ENCODE measurements around the gene ACACB. TPM values are rescaled to one million over a fixed set of nuclear protein-coding genes. Genes with fewer than 3 reads are reported as not detected.

ACACB gene
- total RNA-seq, 1 donor from 2014 or later: 5.9 TPM

DNA sequence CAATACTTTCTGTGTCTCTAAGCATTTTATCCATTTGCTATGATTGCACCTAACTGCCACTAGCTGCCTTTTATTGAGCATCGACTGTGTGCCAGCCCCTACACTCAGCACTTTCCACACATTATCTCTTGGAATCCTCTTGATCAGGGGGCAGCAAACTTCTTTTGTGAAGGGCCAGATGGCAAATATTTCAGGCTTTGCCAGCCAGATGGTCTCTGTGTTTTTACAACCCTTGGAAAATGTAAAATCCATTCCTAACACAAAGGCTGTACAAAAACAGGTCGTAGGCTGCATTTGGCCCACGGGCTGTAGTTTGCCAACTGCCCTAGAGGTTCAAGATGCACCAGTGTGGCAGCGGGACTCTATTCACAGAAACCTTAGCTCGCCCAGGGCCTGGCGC, 173.2 kb downstream of the ACACB start:
- H3K27me3 Mint-ChIP-seq (ENCODE audit: low read depth): peaks cover 6% of the 10 kb centered on the region
- H3K9me3 Mint-ChIP-seq (ENCODE audit: low read depth): no peaks in the 10 kb centered on the region
- TF ChIP-seq, protein P1, sequence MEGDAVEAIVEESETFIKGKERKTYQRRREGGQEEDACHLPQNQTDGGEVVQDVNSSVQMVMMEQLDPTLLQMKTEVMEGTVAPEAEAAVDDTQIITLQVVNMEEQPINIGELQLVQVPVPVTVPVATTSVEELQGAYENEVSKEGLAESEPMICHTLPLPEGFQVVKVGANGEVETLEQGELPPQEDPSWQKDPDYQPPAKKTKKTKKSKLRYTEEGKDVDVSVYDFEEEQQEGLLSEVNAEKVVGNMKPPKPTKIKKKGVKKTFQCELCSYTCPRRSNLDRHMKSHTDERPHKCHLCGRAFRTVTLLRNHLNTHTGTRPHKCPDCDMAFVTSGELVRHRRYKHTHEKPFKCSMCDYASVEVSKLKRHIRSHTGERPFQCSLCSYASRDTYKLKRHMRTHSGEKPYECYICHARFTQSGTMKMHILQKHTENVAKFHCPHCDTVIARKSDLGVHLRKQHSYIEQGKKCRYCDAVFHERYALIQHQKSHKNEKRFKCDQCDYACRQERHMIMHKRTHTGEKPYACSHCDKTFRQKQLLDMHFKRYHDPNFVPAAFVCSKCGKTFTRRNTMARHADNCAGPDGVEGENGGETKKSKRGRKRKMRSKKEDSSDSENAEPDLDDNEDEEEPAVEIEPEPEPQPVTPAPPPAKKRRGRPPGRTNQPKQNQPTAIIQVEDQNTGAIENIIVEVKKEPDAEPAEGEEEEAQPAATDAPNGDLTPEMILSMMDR (IDR thresholded peaks at IDR 0.05): no peak
- H3K4me1 Mint-ChIP-seq (ENCODE audit: low read depth): peaks cover 7% of the 10 kb centered on the region
- no peaks in the 10 kb centered on the region for H3K36me3 Mint-ChIP-seq (ENCODE audit: low read depth)
- H3K4me3 Mint-ChIP-seq (ENCODE audit: unreplicated experiment): no peak overlapping the region
- H3K27ac Mint-ChIP-seq (ENCODE audit: unreplicated experiment): no peak overlapping the region
- no peak for DNase-seq (ENCODE audit: low spot score)

DNA sequence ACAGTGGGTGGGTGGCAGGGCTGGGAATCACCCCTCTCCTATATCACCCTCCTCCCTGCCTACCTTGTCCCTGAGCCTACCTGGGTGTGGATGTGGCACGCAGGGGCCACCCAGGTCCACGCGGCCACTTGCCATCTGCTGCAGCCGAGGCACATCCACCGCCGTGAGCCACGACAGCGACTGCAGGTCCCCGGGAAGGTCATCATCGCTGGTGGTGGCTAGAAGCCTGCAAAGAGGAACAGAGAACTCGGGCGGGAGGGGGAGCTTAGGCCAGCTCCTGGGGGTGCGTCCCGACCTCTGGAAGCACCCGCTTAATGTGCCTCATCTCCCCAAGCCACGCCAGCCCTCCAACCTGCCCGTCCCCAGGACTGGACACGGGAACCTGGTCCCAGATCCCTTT, 173.7 kb downstream of the ACACB start:
- Mint-ChIP-seq H3K4me1 (ENCODE audit: low read depth) (peaks cover 5% of the 10 kb centered on the region), H3K4me3 (ENCODE audit: unreplicated experiment) (no peak overlapping the region), H3K9me3 (ENCODE audit: low read depth) (no peaks in the 10 kb centered on the region), H3K36me3 (ENCODE audit: low read depth) (no peaks in the 10 kb centered on the region), H3K27ac (ENCODE audit: unreplicated experiment) (no peak overlapping the region), H3K27me3 (ENCODE audit: low read depth) (peaks cover 9% of the 10 kb centered on the region)
- DNase-seq (ENCODE audit: low spot score): no peak
- TF ChIP-seq, protein P1 (IDR thresholded peaks at IDR 0.05): no peak

DNA sequence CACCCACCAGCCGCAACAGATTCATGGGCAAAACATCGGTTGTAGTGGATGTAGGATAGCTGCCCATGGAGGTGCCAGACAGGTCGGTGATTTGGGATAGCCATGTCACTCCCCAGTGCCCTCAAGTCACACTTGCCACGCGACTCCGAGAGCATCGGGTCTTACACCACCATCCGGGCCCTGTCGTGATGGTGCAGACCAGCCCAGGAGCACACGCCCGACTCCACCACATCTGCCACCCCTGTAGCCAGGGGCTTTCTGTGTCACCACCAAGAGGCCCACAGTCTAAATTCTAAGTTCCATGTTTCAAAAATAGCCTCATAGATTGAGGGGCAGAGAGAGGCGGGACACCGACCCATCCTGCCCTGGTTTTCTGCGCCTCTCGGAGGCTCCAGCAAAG, 174.7 kb downstream of the ACACB start:
- no peaks in the 10 kb centered on the region for H3K36me3 Mint-ChIP-seq (ENCODE audit: low read depth)
- DNase-seq (ENCODE audit: low spot score): no peak
- peak overlapping the region; percentile 19 for H3K4me3 Mint-ChIP-seq (ENCODE audit: unreplicated experiment)
- no peak overlapping the region for H3K27ac Mint-ChIP-seq (ENCODE audit: unreplicated experiment)
- H3K4me1 Mint-ChIP-seq (ENCODE audit: low read depth): peaks cover 5% of the 10 kb centered on the region
- peaks cover 16% of the 10 kb centered on the region for H3K27me3 Mint-ChIP-seq (ENCODE audit: low read depth)
- TF ChIP-seq, protein P1 (IDR thresholded peaks at IDR 0.05): no peak
- no peaks in the 10 kb centered on the region for H3K9me3 Mint-ChIP-seq (ENCODE audit: low read depth)

DNA sequence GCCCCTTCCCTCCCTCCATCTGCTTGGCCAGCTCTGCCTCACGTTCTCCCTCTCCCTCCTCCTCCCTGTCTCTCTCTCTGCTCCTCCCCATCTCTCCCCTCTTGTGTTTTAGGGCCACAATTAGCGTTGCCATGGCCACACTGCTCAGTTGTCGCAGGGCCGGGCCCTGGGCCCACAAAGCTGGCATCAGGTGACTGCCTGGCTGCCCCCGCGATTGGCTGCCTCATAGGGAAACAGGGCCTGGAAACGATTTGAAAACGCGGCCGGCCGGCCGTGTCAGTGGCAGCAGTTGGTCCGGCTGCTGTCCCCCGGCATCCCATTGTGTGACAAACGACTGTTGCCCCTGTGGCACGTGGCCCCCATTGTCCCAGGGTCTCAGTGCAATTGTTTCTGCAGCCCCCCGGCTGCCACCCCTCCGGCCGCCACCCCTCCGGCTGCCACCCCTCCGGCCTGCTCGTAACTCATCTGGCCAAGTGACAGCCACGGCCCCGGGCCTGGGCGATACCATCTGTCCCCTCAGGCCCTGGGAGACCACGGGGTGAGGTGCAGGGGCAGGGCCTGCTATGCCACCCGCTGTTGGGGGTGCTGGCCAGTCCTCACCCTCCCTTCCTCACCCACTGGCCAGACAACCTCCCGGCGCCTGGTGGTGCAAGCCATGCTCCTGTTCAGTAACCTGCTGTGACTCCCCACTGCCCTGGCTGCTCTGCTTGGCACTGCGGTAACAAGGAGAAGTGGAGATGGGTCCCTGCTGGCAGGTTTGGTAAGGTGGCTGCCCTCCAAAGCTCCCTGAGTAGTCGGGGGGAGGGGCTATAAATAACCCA, 175.3 kb downstream of the ACACB start:
- Mint-ChIP-seq H3K4me3 (ENCODE audit: unreplicated experiment) (peak overlapping the region; percentile 19), H3K27me3 (ENCODE audit: low read depth) (peaks cover 22% of the 10 kb centered on the region), H3K9me3 (ENCODE audit: low read depth) (no peaks in the 10 kb centered on the region), H3K36me3 (ENCODE audit: low read depth) (no peaks in the 10 kb centered on the region), H3K27ac (ENCODE audit: unreplicated experiment) (no peak overlapping the region), H3K4me1 (ENCODE audit: low read depth) (peaks cover 5% of the 10 kb centered on the region)
- TF ChIP-seq, protein P1 (IDR thresholded peaks at IDR 0.05): no peak
- no peak for DNase-seq (ENCODE audit: low spot score)

DNA sequence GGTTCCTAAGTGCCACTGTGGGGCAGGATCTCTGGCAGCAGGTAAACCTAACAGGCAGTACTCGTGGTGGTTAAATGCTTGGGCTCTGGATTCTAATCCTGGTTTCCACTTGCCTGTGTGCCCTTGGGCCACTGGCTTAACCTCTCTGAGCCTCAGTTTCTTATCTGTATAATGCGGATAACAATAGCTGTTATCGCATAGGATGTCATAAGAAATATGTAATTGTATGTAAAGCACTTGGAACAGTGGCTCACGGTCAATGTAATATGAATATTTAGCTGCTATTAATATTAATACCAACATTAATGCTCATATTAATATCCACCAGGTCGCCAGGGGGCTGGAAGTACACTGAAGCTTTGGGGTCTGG, 175.9 kb downstream of the ACACB start:
- Mint-ChIP-seq H3K27ac (ENCODE audit: unreplicated experiment) (no peak overlapping the region), H3K9me3 (ENCODE audit: low read depth) (no peaks in the 10 kb centered on the region), H3K27me3 (ENCODE audit: low read depth) (peaks cover 27% of the 10 kb centered on the region), H3K4me3 (ENCODE audit: unreplicated experiment) (no peak overlapping the region), H3K36me3 (ENCODE audit: low read depth) (no peaks in the 10 kb centered on the region), H3K4me1 (ENCODE audit: low read depth) (peaks cover 5% of the 10 kb centered on the region)
- DNase-seq (ENCODE audit: low spot score): no peak
- TF ChIP-seq, protein P1 (IDR thresholded peaks at IDR 0.05): no peak
